Activated CD8-positive, alpha-beta memory T cell treated with anti-CD3 and anti-CD28 coated beads for 48 hours (primary cell): ENCODE data around the gene S1PR5.
"Not testable (repeated sequence)": the region's sequence is repeated elsewhere in the genome, so short reads cannot be mapped to it uniquely, and the experiment has no call there.

Experiments
- DNase-seq, 3 experiments: peaks; one replicate each; pipeline ENCODE4 v3.0.0-alpha.2; 2020; ENCODE audit warnings: low read depth in 2 of 3, low spot score in 2 of 3

The S1PR5 gene

GRCh38 chr19:10517361-10517759 lies at the start of gene S1PR5:
S1PR5 (minus strand) TSS chr19:10517447; CDS start chr19:10515011, 2,436 bp downstream.
- no peak for DNase-seq

GRCh38 chr19:10566658-10567410 lies 49.6 kb upstream of the S1PR5 start:
- peak in 2 of 3 experiments; percentile 30 to 47 for DNase-seq

- DNase-seq, result no peak
Measured at GRCh38 chr19:10566408-10566657, 49.1 kb upstream of the S1PR5 start.

GRCh38 chr19:10565567-10566407 lies 48.5 kb upstream of the S1PR5 start, which contains the start of gene KRI1:
KRI1 (minus strand) TSS chr19:10566010; CDS start chr19:10565999, 11 bp downstream.
- peak; percentile 96 to 99 (median 98) for DNase-seq

GRCh38 chr19:10565028-10565566 lies 47.9 kb upstream of the S1PR5 start:
- DNase-seq, result peak in 1 of 3 experiments; percentile 39

- no peak for DNase-seq
Measured at GRCh38 chr19:10562609-10563008, 45.4 kb upstream of the S1PR5 start.

GRCh38 chr19:10560154-10560553 lies 42.9 kb upstream of the S1PR5 start:
- DNase-seq, result no peak

- no peak for DNase-seq
Measured at GRCh38 chr19:10557603-10558197, 40.5 kb upstream of the S1PR5 start.

- no peak for DNase-seq
Measured at GRCh38 chr19:10555610-10555973, 38.3 kb upstream of the S1PR5 start.

GRCh38 chr19:10554760-10555609 lies 37.7 kb upstream of the S1PR5 start:
- no peak for DNase-seq

- peak in 2 of 3 experiments; percentile 37 to 57 for DNase-seq
Measured at GRCh38 chr19:10553943-10554381, 36.7 kb upstream of the S1PR5 start.

- no peak for DNase-seq
Measured at GRCh38 chr19:10553087-10553667, 35.9 kb upstream of the S1PR5 start.

- DNase-seq, result peak in 1 of 3 experiments; percentile 18
Measured at GRCh38 chr19:10552510-10553053, 35.3 kb upstream of the S1PR5 start.

GRCh38 chr19:10551698-10552301 lies 34.6 kb upstream of the S1PR5 start:
- DNase-seq, result peak in 1 of 3 experiments; percentile 15

- DNase-seq, result not testable (repeated sequence)
Measured at GRCh38 chr19:10551006-10551405, 33.8 kb upstream of the S1PR5 start.

- DNase-seq, result no peak
Measured at GRCh38 chr19:10550336-10550735, 33.1 kb upstream of the S1PR5 start.

- DNase-seq, result no peak
Measured at GRCh38 chr19:10549733-10550132, 32.5 kb upstream of the S1PR5 start.

- DNase-seq, result no peak
Measured at GRCh38 chr19:10548746-10549276, 31.6 kb upstream of the S1PR5 start.

- no peak for DNase-seq
Measured at GRCh38 chr19:10546817-10547216, 29.6 kb upstream of the S1PR5 start.
